ENCODE measurements around the gene ACE. TPM values are rescaled to one million over a fixed set of nuclear protein-coding genes. Genes with fewer than 3 reads are reported as not detected.

Gene ACE
- total RNA-seq, 4 donors from 2014 or later = 1.7 to 6.3 (median 4.8) TPM

DNA sequence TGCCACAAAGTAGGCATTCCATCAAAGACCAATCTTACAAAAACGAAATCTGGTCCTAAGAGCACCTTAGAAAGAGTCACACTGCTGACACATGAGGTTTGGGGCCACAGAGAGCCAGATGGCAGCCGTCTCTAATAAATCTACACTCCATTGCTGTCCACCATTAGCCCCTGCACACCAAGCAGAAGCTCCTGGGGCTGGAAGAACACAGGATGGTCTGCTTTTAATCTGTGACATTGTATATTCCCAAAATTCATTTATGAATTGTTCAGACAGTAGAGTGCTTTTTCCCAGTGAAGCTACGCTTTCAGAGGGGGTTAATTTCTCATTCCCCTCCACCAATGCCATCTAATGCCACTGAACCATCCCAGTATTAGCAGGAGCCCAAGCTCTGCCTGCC lies 32.4 kb upstream of the ACE start:
- Histone ChIP-seq H3K27me3 (peaks cover 0 to 6% (median 2%) of the 10 kb centered on the region in 3 donors), H3K36me3 (no peaks in the 10 kb centered on the region), H3K27ac (no peak overlapping the region), H3K4me1 (peaks cover 19 to 21% of the 10 kb centered on the region in 2 donors), H3K9me3 (no peaks in the 10 kb centered on the region), H3K4me3 (no peak overlapping the region)
- intact Hi-C loops (cut with DNase I; ENCODE audit: low total_unique reads) = loop anchor here (5.0 kb wide), 1 partner anchor 33 kb away; the partner anchor contains the start of gene ACE
- ATAC-seq = no peak
- no peak for DNase-seq
- TF ChIP-seq POLR2A (IDR thresholded peaks at IDR 0.05) = no peak
- TF ChIP-seq, protein P1, sequence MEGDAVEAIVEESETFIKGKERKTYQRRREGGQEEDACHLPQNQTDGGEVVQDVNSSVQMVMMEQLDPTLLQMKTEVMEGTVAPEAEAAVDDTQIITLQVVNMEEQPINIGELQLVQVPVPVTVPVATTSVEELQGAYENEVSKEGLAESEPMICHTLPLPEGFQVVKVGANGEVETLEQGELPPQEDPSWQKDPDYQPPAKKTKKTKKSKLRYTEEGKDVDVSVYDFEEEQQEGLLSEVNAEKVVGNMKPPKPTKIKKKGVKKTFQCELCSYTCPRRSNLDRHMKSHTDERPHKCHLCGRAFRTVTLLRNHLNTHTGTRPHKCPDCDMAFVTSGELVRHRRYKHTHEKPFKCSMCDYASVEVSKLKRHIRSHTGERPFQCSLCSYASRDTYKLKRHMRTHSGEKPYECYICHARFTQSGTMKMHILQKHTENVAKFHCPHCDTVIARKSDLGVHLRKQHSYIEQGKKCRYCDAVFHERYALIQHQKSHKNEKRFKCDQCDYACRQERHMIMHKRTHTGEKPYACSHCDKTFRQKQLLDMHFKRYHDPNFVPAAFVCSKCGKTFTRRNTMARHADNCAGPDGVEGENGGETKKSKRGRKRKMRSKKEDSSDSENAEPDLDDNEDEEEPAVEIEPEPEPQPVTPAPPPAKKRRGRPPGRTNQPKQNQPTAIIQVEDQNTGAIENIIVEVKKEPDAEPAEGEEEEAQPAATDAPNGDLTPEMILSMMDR (IDR thresholded peaks at IDR 0.05 in 4 of 5, conservative IDR thresholded peaks at IDR 0.05 in 1 of 5) = no peak
- in situ Hi-C loops (cut with MboI; ENCODE audit: low sequenced_read_pairs in 4 of 4) = loop anchor here in 2 of 4 donors (25.0 kb wide), 2 partner anchors 268 to 393 kb away; partner anchors contain the start of genes FTSJ3 (in 1 of the 2), LIMD2 (in 1 of the 2), PSMC5 (in 1 of the 2) and SMARCD2 (in 1 of the 2)

DNA sequence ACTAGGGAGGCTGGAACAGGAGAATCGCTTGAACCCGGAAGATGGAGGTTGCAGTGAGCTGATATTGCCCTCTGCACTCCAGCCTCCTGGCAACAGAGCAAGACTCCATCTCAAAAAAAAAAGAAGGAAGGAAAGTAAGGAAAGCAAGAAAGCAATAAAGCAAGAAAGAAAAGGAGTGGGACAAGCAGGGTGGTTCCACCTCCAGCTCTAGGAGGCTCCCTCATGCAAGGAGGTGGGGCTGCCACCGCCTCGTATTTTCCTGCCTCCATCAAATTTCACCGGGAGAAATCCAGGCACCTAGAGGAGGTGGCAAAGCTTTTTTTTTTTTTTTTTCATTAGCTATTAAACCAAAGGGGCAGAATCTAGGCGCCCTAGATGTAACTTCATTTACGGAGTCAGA lies 31.8 kb upstream of the ACE start:
- Histone ChIP-seq H3K4me1 (peaks cover 19 to 24% of the 10 kb centered on the region in 2 donors), H3K36me3 (no peaks in the 10 kb centered on the region), H3K9me3 (no peaks in the 10 kb centered on the region), H3K27ac (peak overlapping the region in 1 of 4 donors; percentile 78), H3K27me3 (peaks cover 0 to 6% (median 2%) of the 10 kb centered on the region in 3 donors), H3K4me3 (peak overlapping the region in 2 of 4 donors; percentile 62 to 77)
- TF ChIP-seq POLR2A (IDR thresholded peaks at IDR 0.05) = no peak
- TF ChIP-seq, protein P1 (IDR thresholded peaks at IDR 0.05 in 4 of 5, conservative IDR thresholded peaks at IDR 0.05 in 1 of 5) = no peak
- ATAC-seq (no peak), DNase-seq (no peak)
- in situ Hi-C loops (cut with MboI; ENCODE audit: low sequenced_read_pairs in 4 of 4) (loop anchor here in 2 of 4 donors (25.0 kb wide), 2 partner anchors 267 to 392 kb away; partner anchors contain the start of genes FTSJ3 (in 1 of the 2), LIMD2 (in 1 of the 2), PSMC5 (in 1 of the 2) and SMARCD2 (in 1 of the 2)), intact Hi-C loops (cut with DNase I; ENCODE audit: low total_unique reads) (no loop called here)

DNA sequence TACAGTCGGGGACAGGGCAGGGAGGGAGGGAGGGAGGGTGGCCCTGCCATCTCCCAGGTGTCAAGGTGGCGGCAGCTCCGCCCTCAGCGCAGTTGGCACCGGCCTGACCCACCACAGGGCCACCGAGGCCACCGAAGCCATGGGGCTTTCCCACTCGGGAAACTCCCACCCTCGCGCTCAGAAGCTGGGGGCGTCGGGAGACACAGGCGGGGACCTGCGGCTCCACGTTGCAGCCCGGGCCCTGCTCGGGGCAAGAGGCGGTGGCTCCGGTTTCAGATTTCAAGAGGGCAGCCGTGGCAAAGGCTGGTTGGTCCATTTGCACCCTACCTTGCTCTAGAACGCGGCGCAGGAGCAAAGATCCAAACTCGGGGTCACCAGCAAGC lies 31.3 kb upstream of the ACE start:
- Histone ChIP-seq H3K4me1 (peaks cover 19 to 25% of the 10 kb centered on the region in 2 donors), H3K27ac (peak overlapping the region; percentile 38 to 83 (median 78)), H3K4me3 (peak overlapping the region; percentile 62 to 77 (median 72)), H3K36me3 (no peaks in the 10 kb centered on the region), H3K27me3 (peaks cover 0 to 6% (median 2%) of the 10 kb centered on the region in 3 donors), H3K9me3 (no peaks in the 10 kb centered on the region)
- TF ChIP-seq, protein P1 (IDR thresholded peaks at IDR 0.05 in 4 of 5, conservative IDR thresholded peaks at IDR 0.05 in 1 of 5) = no peak
- no peak for TF ChIP-seq POLR2A (IDR thresholded peaks at IDR 0.05)
- no peak for DNase-seq
- intact Hi-C loops (cut with DNase I; ENCODE audit: low total_unique reads) = no loop called here
- in situ Hi-C loops (cut with MboI; ENCODE audit: low sequenced_read_pairs in 4 of 4) = loop anchor here in 2 of 4 donors (25.0 kb wide), 2 partner anchors 267 to 392 kb away; partner anchors contain the start of genes FTSJ3 (in 1 of the 2), LIMD2 (in 1 of the 2), PSMC5 (in 1 of the 2) and SMARCD2 (in 1 of the 2)
- peak in 1 of 2 donors; percentile 34 for ATAC-seq

DNA sequence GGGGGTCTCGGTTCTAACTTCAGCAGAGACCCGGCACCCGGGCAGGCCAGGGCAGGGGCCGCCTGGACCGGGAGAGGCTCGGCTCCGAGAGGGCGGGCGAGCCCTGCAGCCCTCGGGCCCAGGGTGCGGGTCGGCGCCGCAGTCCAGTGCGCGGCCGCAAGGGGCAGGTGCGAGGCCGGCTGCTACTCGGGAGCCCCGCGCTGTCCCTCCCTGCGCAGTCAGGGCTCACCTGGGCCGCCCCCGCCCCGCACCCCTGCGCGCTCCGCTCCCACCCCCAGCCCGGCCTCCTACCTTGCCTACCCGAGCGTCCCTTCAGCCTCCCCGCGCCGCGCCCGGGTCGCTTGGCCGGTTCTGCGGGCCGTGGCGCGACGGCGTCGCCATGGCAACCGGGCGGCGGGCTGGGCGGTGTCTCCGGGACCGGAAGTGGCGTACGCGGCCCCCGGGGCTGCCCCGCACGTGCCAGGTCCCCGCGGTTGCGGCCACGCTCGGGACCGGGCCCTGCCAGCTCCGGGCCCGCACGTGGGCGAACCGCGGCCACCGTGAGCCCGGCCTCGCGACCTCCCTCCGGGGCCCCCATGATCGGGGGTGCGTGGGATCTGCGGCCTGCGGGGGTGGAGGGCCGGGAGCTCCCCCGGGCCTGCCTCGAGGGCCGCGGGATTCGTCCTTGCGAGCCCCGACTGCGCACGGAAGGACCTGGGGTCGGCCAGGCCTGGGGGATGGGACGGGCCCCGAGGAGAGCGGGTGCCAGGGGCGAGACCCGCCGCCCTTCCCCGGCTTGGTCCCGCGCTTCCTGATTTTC lies 30.7 kb upstream of the ACE start, which contains the start of gene CYB561:
Gene CYB561, minus strand, starts transcription at position 353 of the 799 bp plus-strand sequence. CDS start 8,759 bp downstream, outside the sequence.
- peak; percentile 33 to 35 for TF ChIP-seq POLR2A (IDR thresholded peaks at IDR 0.05)
- TF ChIP-seq, protein P1 (IDR thresholded peaks at IDR 0.05 in 4 of 5, conservative IDR thresholded peaks at IDR 0.05 in 1 of 5) = peak in 4 of 5 experiments; percentile 43 to 61 (median 53)
- Histone ChIP-seq H3K27me3 (peaks cover 0 to 6% (median 2%) of the 10 kb centered on the region in 3 donors), H3K4me1 (peaks cover 19 to 25% of the 10 kb centered on the region in 2 donors), H3K9me3 (no peaks in the 10 kb centered on the region), H3K36me3 (no peaks in the 10 kb centered on the region), H3K27ac (peak within 1 kb of the TSS; percentile 68 to 83 (median 78)), H3K4me3 (peak within 1 kb of the TSS; percentile 62 to 77 (median 72))
- intact Hi-C loops (cut with DNase I; ENCODE audit: low total_unique reads) = no loop called here
- in situ Hi-C loops (cut with MboI; ENCODE audit: low sequenced_read_pairs in 4 of 4) = loop anchor here in 2 of 4 donors (25.0 kb wide), 2 partner anchors 266 to 391 kb away; partner anchors contain the start of genes FTSJ3 (in 1 of the 2), LIMD2 (in 1 of the 2), PSMC5 (in 1 of the 2) and SMARCD2 (in 1 of the 2)
- DNase-seq = peak; percentile 35 to 47
- ATAC-seq = peak; percentile 67 to 75

All from gastrocnemius medialis (tissue), 4 donors.